K562 (cell line): Measurements from ENCODE around the gene SDF4. TPM values are rescaled to one million over a fixed set of nuclear protein-coding genes. Genes with fewer than 3 reads are reported as not detected.

Experiments used
- ATAC-seq: fragments of 200-7000 bp; cut with Tn5 transposase; 3 replicates; pipeline ENCODE4 v1.9.1; 2020; ENCODE audit warnings: moderate library complexity
- BruUV-seq: library from RNA; stranded (reverse); fragments of 400-500 nt; replicated peaks from 2 replicates; lab custom pipeline; 2021; lab: Mats Ljungman, UMichigan
- CTCF ChIA-PET: fragments of 300-600 bp; formaldehyde crosslinking; extraction: SDS; loops from one replicate; lab custom pipeline; 2021; ENCODE audit warnings: low intra/inter-chr PET ratio; lab: Yijun Ruan, JAX
- POLR2A ChIA-PET: fragments of 300-600, 350-650 bp; sonication (Branson Sonifier 250); formaldehyde crosslinking; extraction: SDS; loops from one replicate; lab custom pipeline; 2021; ENCODE audit warnings: antibody characterized with exemption, inconsistent platforms; lab: Yijun Ruan, JAX
- DNase-seq, 4 experiments: peaks; one replicate each; pipeline versions ENCODE4 v3.0.0 to v3.0.0-alpha.2; 2011 to 2018; ENCODE audit warnings: low spot score in 3 of 4, mixed read lengths in 3 of 4; ENCODE audit errors: extremely low read depth in 1 of 4
- FAIRE-seq: peaks from 2 replicates; lab custom pipeline; 2011; peaks lifted over from hg19 to GRCh38; lab: Jason Lieb, UNC
- H2AFZ ChIP-seq: 2 replicates; pipeline ENCODE4 v1.6.0; 2011; ENCODE audit warnings: low read depth, low read length, control low read depth, inconsistent platforms
- H3K27ac ChIP-seq: fragments of 200-600 bp; 3 replicates; pipeline ENCODE4 v1.8.0; 2011; ENCODE audit warnings: low read depth, mild to moderate bottlenecking, control low read depth, inconsistent platforms, low read length, moderate library complexity, mixed read lengths; ENCODE audit errors: extremely low read depth
- H3K27me3 ChIP-seq, 2 experiments: fragments of 300-600 bp in 1 of 2; 2 replicates in 1 of 2; 3 replicates in 1 of 2; pipeline versions ENCODE4 v1.6.0 to v1.8.0; 2011; ENCODE audit warnings: inconsistent platforms in 2 of 2, low read length in 2 of 2, mild to moderate bottlenecking in 1 of 2, mixed read lengths in 1 of 2, moderate library complexity in 1 of 2; ENCODE audit not compliant: control insufficient read depth in 2 of 2, insufficient read depth in 2 of 2
- H3K36me3 ChIP-seq: fragments of 300-600 bp; 3 replicates; pipeline ENCODE4 v1.8.0; 2011; ENCODE audit warnings: mild to moderate bottlenecking, low read length, inconsistent platforms; ENCODE audit not compliant: control insufficient read depth, insufficient read depth
- H3K4me1 ChIP-seq, 2 experiments: fragments of 200-600 bp in 1 of 2; replicated peaks in 1 of 2; 2 replicates in 1 of 2; 3 replicates in 1 of 2; pipeline versions ENCODE4 v1.5.1 to v1.8.0; 2011; ENCODE audit warnings: inconsistent platforms in 2 of 2, low read length in 2 of 2, mild to moderate bottlenecking in 1 of 2, mixed read lengths in 1 of 2, moderate library complexity in 1 of 2; ENCODE audit not compliant: control insufficient read depth in 2 of 2, insufficient read depth in 2 of 2
- H3K4me2 ChIP-seq: 2 replicates; pipeline ENCODE4 v1.6.1; 2011; ENCODE audit warnings: low read length, control low read depth, inconsistent platforms, mixed read lengths; ENCODE audit not compliant: insufficient read depth
- H3K4me3 ChIP-seq: fragments of 200-600 bp; sonication (generic), shearing (Covaris generic); 2 replicates; pipeline ENCODE4 v1.5.1; 2016; ENCODE audit warnings: control low read depth, inconsistent platforms
- H3K79me2 ChIP-seq: fragments of 200-600 bp; 3 replicates; pipeline ENCODE4 v1.8.0; 2011; ENCODE audit warnings: low read length, inconsistent platforms; ENCODE audit not compliant: control insufficient read depth, insufficient read depth
- H3K9ac ChIP-seq, 2 experiments: 2 replicates each; pipeline versions ENCODE4 v1.6.0 to v1.6.1; 2011; ENCODE audit warnings: low read depth in 2 of 2, low read length in 2 of 2, control low read depth in 1 of 2, inconsistent platforms in 1 of 2, mild to moderate bottlenecking in 1 of 2, mixed read lengths in 1 of 2; ENCODE audit not compliant: insufficient read depth in 1 of 2
- H3K9me1 ChIP-seq: one replicate; pipeline ENCODE4 v1.6.0; 2011; ENCODE audit warnings: inconsistent platforms, mild to moderate bottlenecking, low read length, moderate library complexity; ENCODE audit not compliant: control insufficient read depth, insufficient read depth
- H3K9me3 ChIP-seq: replicated peaks from 2 replicates; pipeline ENCODE4 v1.5.1; 2011; ENCODE audit warnings: low read depth, low read length, inconsistent platforms; ENCODE audit not compliant: control insufficient read depth, insufficient read depth
- H4K20me1 ChIP-seq: replicated peaks from 2 replicates; pipeline ENCODE4 v1.6.1; 2011; ENCODE audit warnings: low read length, inconsistent platforms, mixed read lengths; ENCODE audit not compliant: control insufficient read depth, insufficient read depth
- PYGO2 ChIP-seq: fragments of 450-650 bp; IDR thresholded peaks from 2 replicates; pipeline ENCODE4 v1.6.1; 2016; ENCODE audit warnings: mild to moderate bottlenecking, missing genetic modification characterization, moderate library complexity, missing compliant biosample characterization
- RBM34 ChIP-seq: fragments of 200-400 bp; formaldehyde crosslinking; IDR thresholded peaks from 2 replicates; pipeline ENCODE4 v1.6.1; 2018; ENCODE audit warnings: low read length, borderline replicate concordance; ENCODE audit not compliant: insufficient read depth
- TFAP4 ChIP-seq: sonication (generic); formaldehyde crosslinking; IDR thresholded peaks from 2 replicates; pipeline ENCODE4 v1.8.0; 2022; ENCODE audit warnings: missing genetic modification reagents, mild to moderate bottlenecking, moderate library complexity, borderline replicate concordance
- ZKSCAN3 ChIP-seq: fragments of 250-450 bp; sonication (Bioruptor Pico); IDR thresholded peaks from 2 replicates; pipeline ENCODE4 v1.4.0; 2020
- WGBS: fragments of 100-300 bp; shearing (Covaris generic); methylation state at CpG from one replicate; pipeline ENCODE4 v1.1.6; 2016; ENCODE audit warnings: low coverage, mixed read lengths; ENCODE audit not compliant: insufficient coverage; ENCODE audit errors: missing lambda C conversion rate; 5-methylcytosine and 5-hydroxymethylcytosine counted together
- in situ Hi-C: fragments of 300-500 bp; cut with MboI; formaldehyde crosslinking; loops from 4 replicates; pipeline ENCODE4 v1.15.0; 2018; ENCODE audit warnings: inconsistent platforms, mixed read lengths
- intact Hi-C: fragments of 100-400 bp; cut with micrococcal nuclease; formaldehyde crosslinking; loops from 2 replicates; pipeline ENCODE4 v1.14.2; 2022
- polyA plus RNA-seq, 8 experiments: library from polyadenylated mRNA; depleted of rRNA in 4 of 8; stranded (reverse) in 5 of 8; unstranded in 3 of 8; fragments of >200 nt; fragmentation: Nextera tagmentation in 2 of 8; fragmentation: Illumina TruSeq in 1 of 8; extraction: Ambion mirVana in 2 of 8; extraction: Trizol in 1 of 8; gene quantifications; 2 replicates each; pipeline versions ENCODE4 v1.2.1 to v1.2.3, GENCODE V29; 2011 to 2014; ENCODE audit warnings: inconsistent platforms in 1 of 8, missing spikeins in 1 of 8
- total RNA-seq, 7 experiments: library from RNA; depleted of rRNA in 6 of 7; stranded (reverse); fragments of >200 nt in 6 of 7; fragmentation: Illumina TruSeq in 2 of 7; extraction: Trizol in 2 of 7; gene quantifications; 2 replicates each; pipeline versions ENCODE4 v1.2.1 to v1.2.3, GENCODE V29; 2011 to 2021; ENCODE audit warnings: low replicate concordance in 1 of 7

Gene SDF4
- total and polyA plus RNA-seq, 9 of the 15 experiments (the other 6 are each of a cell fraction or from before 2014, with no cell fraction given) = 0.35 to 160 (median 65.2) TPM

- 0 out of 2 replicates have a peak, but pooled peaks cover 6% of the 10 kb centered on the region for H4K20me1 ChIP-seq
- BruUV-seq = no TSS peak
- peak; percentile 6 for ATAC-seq
Observed at GRCh38 chr1:1169429-1170214, 62.2 kb downstream of the SDF4 start.

More at GRCh38 chr1:1169429-1170214, 62.2 kb downstream of the SDF4 start:
- no peak for FAIRE-seq
- ChIA-PET POLR2A (interaction anchor here (0.6 to 1.0 kb wide), 3 partner anchors 11 to 86 kb away, joined by 3 to 5 read pairs (median 3); no protein-coding TSS in a partner anchor), CTCF (no interaction called here)
- H3K4me1 ChIP-seq = peaks cover 0 to 86% of the 10 kb centered on the region in 2 experiments; a peak in 2 of 5 replicates
- no peak overlapping the region for H3K27ac ChIP-seq
- TF ChIP-seq ZKSCAN3 (CRISPR knock-in tag) = peak; percentile 45; the same call in 1 of the 2 replicates
- no peak for TF ChIP-seq RBM34
- peak; percentile 23; the same call in 1 of the 2 replicates for TF ChIP-seq TFAP4
- no peak for TF ChIP-seq PYGO2
- H3K9me3 ChIP-seq = no peaks in the 10 kb centered on the region
- no peaks in the 10 kb centered on the region for H3K79me2 ChIP-seq
- no peak overlapping the region for H3K4me2 ChIP-seq
- H3K9me1 ChIP-seq = no peaks in the 10 kb centered on the region
- no peaks in the 10 kb centered on the region for H3K36me3 ChIP-seq
- no peak overlapping the region for H2AFZ ChIP-seq
- intact Hi-C loops (no loop called here), in situ Hi-C loops (no loop called here)
- peaks cover 69 to 89% of the 10 kb centered on the region in 2 experiments for H3K27me3 ChIP-seq
- H3K4me3 ChIP-seq = no peak overlapping the region
- WGBS = 7% methylated on average over 31 of the region's 32 CpGs
- peak overlapping the region in 1 of 2 experiments; percentile 2; a peak in 2 of 4 replicates for H3K9ac ChIP-seq
- peak in 2 of 4 experiments; percentile 57 for DNase-seq
